Embryonic facial prominence (tissue), 1 donor: ENCODE measurements around the gene TAT.
"Not testable (repeated sequence)": the region's sequence is repeated elsewhere in the genome, so short reads cannot be mapped to it uniquely, and the experiment has no call there.

ENCODE experiments used
- DNase-seq: peaks from one replicate; pipeline ENCODE4 v3.0.0-alpha.2; 2016; ENCODE audit errors: extremely low spot score

Gene TAT

DNA sequence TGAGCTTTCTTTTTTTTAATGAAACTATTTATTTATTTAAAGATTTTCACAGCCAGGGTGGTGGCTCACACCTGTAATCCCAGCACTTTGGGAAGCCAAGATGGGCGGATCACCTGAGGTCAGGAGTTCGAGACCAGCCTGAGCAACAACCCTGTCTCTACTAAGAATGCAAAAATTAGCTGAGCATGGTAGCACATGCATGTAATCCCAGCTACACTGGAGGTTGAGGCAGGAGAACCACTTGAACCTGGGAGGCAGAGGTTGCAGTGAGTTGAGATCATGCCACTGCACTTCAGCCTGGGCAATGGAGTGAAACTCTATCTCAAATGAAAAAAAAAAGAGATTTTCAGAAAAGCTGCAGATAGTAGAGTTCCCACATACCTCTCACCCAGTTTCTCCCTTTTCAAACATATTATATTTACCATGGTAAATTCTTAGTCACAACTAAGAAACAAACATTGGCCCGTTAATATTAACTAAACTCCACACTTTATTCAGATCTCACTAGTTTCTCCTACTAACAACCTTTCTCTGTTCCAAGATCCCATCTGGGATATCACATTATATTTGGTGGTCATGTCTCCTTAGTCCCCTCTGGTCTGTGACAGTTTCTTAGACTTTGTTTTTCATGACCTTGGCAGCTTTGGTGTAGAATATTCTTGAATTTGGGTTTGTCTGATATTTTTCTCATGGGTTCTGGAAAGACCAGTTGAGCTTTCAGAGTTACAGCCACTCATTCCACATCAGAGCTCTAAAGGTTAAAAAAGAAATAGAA is 7.8 kb upstream of the TAT start:
- DNase-seq = no peak

DNA sequence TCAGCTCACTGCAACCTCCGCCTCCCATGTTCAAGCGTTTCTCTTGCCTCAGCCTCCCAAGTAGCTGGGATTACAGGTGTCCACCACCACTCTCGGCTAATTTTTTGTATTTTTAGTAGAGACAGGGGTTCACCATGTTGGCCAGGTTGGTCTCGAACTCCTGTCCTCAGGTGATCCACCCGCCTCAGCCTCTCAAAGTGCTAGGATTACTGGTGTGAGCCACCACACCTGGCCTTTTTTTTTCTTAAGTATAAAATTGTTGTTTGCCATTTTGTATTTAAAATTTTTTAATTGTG is 5.6 kb upstream of the TAT start:
- DNase-seq = not testable (repeated sequence)

- no peak for DNase-seq
Measured at GRCh38 chr16:71574702-71575101, 2.2 kb downstream of the TAT start.

DNA sequence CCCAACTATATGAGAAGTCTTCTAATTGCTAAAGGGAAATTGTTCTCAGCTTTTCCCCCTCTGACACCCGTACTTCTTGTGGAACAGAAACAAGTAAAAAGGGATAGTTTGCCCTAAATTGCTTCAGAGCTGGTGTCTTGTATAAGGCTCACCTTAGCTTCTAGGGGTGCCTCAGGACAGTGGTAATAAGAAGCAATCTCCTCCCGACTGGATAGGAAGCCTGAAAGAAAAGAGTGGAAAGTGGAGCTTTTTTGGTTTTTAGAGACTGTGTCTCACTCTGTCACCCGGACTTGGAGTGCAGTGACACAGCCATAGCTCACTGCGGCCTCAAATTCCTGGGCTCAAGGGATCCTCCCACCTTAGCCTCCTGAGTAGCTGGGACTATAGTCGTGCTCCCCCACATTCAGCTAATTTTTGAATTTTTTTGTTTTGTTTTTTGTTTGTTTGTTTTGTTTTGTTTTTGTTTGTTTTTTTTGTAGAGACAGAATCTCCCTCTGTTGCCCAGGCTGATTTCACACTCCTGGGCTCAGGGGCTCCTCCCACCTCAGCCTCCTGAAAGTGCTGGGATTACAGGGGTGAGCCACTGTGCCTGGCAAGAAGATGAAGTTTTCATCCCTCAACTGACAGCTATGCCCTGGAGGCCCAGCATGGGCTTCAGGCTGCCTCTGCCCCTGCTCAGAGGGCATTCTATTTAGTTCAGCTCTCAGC is 3.4 kb downstream of the TAT start:
- DNase-seq = no peak

GRCh38 chr16:71572497-71573116 is 4.3 kb downstream of the TAT start:
- no peak for DNase-seq

- DNase-seq = no peak
Measured at GRCh38 chr16:71570144-71570543, 6.7 kb downstream of the TAT start.

DNA sequence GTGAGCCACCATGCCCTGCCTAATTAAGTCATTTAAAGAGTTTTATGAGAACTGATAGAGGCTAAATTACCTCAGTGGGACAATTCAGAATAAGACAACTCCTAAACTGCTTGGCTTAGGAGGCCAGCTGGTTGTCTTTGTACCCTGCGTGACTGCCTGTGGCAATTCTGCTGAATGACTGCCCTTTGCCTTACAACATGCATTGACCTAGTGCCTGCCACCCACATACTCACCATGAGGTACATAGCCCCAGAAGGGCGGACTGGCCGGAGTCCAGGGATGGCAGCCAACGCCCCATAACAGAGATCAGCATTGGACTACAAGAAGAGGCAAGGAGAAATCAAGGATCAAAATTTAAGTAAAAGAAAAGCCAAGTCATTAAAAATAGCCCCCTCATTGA is 7.3 kb downstream of the TAT start:
- DNase-seq = no peak

DNA sequence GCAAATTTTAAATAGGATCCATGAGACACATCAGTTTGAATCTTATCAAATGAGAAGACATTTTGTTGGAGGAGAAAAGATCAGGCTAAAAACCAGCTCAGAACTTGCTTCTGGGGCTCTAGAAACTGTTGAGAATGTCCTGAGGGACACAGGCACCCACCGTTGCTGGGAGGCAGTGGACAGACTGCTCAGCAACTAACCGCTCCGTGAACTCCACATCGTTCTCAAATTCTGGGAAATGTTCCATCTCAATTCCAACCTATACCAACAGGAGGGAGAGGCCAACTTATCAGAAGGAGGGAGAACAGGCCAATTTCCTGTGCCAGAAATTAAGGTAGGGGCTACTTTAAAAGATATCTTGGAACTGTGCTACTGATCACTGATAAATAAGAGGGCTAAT is 8.3 kb downstream of the TAT start:
- DNase-seq = no peak

DNA sequence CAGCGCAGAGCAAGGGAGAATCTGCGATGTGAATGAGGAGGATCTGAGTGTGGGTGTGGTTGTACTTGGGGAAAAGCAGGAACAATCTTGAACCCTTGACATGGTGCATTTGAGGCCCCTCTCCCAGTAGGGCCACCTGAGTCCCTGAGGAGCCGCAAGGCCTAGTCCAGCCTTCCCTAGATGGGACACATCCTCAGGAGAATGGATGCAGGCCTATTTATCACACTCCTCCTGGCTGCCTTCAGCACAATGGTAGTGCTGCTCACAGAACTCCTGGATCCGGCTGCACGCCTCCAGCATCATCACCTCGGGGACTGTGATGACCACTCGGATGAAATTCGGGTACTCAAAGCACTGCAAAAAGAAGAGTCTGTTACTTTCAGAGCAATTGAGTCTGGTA is 9.0 kb downstream of the TAT start:
- no peak for DNase-seq

DNA sequence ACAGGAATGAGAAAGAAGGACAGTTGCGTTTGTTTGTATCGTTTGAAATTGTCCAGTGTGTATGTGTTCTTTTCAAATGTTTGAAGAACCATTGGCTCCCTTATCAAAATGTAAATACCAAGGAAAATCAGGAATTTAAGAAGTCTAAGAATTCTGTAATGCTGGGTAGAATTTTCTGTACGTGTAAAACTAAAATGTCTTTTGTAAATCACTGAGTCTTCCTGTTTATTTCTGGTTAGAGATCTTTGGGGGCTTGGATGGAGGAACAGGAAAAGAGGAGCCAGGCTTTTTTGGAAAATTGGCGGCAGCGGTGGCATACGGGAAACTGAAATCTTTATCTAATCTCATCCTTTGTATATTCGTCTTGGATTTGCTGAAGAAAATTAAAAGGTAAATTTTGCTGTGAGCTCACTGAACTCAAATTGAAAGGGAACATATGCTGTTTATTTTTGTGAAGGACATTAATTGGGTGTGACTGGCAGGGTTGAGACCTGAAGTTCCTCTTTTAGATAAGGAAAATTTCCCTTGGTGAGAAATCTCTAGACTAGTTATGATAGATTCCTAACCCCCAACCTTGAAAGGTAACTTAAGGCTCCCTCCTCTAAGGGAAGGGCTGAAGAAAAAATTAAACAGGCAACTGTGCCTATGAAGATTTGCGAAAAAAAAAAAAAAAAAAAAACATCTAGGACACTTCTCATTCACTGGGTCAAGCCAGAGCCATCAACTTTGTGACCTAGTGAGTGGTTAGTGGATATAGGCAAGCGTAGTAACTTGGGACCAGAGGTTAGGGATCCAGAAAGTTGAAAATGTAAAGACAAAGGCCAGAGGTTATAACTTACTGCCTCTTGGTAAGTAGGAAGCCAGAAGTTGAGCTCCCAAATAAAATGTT is 10.8 kb downstream of the TAT start:
- DNase-seq = no peak

GRCh38 chr16:71564335-71564967 is 12.4 kb downstream of the TAT start:
- no peak for DNase-seq

DNA sequence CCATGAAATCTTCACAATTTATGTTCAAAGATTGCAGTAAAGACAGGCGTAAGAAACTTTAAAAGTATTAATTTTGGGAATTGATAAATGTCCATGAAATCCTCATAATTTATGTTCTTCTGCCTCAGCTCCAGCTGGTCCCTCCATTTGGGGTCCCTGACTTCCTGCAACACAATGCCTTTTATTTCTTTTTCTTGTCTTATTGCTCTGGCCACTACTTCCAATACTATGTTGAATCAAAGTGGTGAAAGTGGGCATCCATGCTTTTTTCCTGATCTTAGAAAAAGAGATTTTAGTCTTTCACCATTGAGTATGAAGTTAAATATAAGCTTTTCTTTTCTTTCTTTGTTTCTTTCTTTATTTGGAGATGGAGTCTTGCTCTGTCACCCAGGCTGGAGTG is 14.3 kb downstream of the TAT start:
- DNase-seq = no peak

DNA sequence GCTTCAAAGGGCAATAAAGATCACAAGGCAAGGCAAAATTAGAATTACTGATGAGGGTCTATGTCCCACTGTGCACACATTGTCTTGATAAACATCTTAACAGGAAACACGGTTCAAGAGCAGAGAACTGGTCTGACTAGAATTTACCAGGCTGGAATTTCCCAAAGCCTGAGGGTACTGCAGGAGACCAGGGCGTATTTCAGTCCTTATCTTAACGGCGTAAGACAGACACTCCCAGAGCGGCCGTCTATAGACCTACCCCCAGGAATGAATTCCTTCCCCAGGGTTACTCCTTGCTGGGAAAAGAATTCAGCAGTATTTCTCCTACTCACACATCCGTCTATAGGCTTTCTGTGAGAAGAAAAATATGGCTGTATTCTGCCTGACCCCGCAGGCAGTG is 15.0 kb downstream of the TAT start:
- not testable (repeated sequence) for DNase-seq

DNA sequence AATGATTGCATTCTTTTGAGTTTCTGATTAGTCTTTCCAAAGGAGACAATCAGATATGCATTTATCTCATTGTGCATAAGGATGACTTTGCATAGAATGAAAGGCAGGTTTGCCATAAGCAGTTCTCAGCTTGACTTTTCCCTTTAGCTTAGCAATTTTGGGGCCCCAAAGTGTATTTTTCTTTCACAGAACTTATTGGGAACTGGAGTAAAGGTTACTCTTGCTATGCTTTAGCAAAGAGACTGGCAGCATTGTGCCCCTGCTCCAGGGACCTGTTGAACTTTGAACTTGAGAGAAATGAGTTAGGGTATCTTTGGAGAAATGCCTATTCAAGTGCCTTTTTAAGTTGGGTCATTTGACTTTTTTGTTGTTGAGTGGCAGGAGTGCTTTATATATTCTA is 17.0 kb downstream of the TAT start:
- no peak for DNase-seq

GRCh38 chr16:71557954-71558582 is 18.8 kb downstream of the TAT start:
- no peak for DNase-seq

GRCh38 chr16:71557299-71557698 is 19.6 kb downstream of the TAT start:
- no peak for DNase-seq

GRCh38 chr16:71555230-71555891 is 21.5 kb downstream of the TAT start:
- DNase-seq = no peak

GRCh38 chr16:71552698-71553503 is 24.0 kb downstream of the TAT start:
- DNase-seq = no peak

- DNase-seq = no peak
Measured at GRCh38 chr16:71547168-71547567, 29.7 kb downstream of the TAT start.

DNA sequence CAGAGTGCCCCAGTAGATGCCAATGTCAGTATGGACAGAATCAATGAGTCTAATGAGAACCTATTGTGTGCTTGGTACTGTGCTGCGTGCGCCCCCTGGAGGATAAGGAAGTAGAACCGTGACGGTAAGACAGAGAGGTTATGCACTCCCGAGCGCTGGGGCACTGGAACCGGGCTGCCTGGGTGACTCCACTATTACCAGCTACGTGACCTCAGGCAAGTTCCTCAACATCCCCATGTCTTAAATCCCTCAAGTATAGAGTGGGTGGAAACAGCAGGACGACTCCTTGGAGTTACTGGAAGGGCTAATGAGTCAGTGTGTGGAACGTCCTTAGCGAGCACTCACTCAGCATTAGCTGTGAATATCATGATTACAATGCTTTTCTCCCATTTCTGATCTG is 34.5 kb downstream of the TAT start:
- DNase-seq = no peak
